ENCODE results near the gene CCDC122.

CCDC122 gene

GRCh38 chr13:43877326-43877725 lies 2.2 kb downstream of the CCDC122 start:
- no peak for DNase-seq (ENCODE audit: extremely low read depth, low read depth)
- TF ChIP-seq CTCF (IDR thresholded peaks at IDR 0.05; ENCODE audit: low read depth, low read length): no peak

DNA sequence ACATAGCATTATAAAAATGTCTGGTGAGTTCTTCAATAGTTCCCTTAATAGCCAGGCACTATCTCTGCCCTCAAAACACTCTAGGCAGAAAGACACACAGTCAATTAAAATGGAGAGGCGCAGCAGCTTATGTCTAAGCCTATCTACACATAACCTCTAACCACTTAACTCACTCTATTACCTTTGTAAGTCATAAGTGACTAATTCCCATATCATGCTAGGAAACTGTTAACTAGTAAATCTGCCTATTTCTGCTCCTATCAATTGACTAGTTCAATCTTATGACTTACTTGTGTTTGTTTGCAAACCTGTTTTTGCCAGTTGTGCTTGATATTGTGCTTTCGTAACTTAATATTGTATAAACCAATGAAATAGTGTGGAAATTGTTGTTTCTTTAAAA lies 3.2 kb downstream of the CCDC122 start:
- TF ChIP-seq CTCF (IDR thresholded peaks at IDR 0.05; ENCODE audit: low read depth, low read length): no peak
- no peak for DNase-seq (ENCODE audit: extremely low read depth, low read depth)

DNA sequence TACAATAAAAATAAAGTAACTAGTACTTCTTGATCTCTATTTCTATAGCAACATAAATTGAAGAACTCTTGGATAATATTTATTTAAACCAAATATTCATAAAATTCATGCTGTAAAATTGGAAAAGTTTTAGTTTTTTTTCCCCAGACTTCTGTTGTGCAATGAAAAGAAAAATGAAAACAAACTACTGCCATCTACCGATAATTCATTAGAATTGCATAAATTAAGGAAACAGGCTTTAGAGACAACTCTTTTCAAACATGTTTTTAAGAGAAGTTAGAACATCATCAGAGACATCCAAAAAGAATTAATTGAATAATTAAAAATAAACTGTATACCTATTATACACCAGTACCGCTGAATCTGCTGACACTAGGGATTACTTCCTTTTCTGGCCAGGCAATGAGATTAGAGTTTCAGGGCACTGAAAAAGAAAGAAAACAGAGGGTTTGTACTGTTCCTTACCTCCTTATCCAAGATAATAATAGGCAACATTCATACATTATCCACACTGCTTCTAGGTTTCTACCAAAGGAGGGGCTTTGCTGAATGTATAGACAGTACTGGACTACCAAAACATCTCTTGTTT lies 4.9 kb downstream of the CCDC122 start:
- DNase-seq (ENCODE audit: extremely low read depth, low read depth): no peak
- TF ChIP-seq CTCF (IDR thresholded peaks at IDR 0.05; ENCODE audit: low read depth, low read length): peak; percentile 40

GRCh38 chr13:43872181-43872580 lies 7.4 kb downstream of the CCDC122 start:
- TF ChIP-seq CTCF (IDR thresholded peaks at IDR 0.05; ENCODE audit: low read depth, low read length): no peak
- no peak for DNase-seq (ENCODE audit: extremely low read depth, low read depth)

DNA sequence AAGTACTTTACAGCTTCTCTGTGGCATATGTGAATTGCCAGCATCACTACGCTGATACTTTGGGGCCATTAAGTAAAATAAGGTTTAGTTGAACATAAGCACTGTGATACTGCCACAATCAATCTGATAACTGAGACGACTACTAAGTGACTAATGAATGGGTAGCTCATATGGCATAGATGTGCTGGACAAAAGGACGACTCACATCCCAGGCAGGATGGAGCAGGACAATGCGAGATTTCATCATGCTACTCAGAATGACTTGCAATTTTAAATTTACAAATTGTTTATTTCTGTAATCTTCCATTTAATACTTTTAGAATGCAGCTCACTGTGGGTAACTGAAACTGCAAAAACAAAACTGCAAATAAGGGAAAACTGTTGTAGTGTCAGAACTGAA lies 13.6 kb downstream of the CCDC122 start:
- DNase-seq (ENCODE audit: extremely low read depth, low read depth): peak; percentile 64
- no peak for TF ChIP-seq CTCF (IDR thresholded peaks at IDR 0.05; ENCODE audit: low read depth, low read length)

GRCh38 chr13:43864921-43865320 lies 14.6 kb downstream of the CCDC122 start:
- no peak for TF ChIP-seq CTCF (IDR thresholded peaks at IDR 0.05; ENCODE audit: low read depth, low read length)
- no peak for DNase-seq (ENCODE audit: extremely low read depth, low read depth)

DNA sequence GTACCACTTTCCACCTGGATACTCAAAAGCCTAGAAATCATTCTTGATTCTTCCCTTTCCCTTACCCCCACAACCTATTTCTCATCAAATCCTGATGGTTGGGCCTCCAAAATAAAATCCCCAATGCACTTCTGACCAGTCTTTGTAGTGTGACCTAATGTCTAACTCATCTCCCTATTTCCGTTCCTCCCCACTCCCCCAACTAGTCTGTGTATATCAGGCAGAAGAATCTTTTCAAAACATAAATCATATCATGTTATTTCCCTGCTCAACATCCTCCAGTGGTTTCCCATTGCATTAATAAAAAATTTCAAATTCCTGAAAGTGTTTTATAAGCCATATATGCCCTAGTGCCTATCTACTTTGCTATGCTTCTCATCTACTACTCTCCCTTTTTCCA lies 17.7 kb downstream of the CCDC122 start:
- no peak for DNase-seq (ENCODE audit: extremely low read depth, low read depth)
- no peak for TF ChIP-seq CTCF (IDR thresholded peaks at IDR 0.05; ENCODE audit: low read depth, low read length)
